ENCODE data around the gene SF3B3. TPM values are rescaled to one million over a fixed set of nuclear protein-coding genes. Genes with fewer than 3 reads are reported as not detected.

Gene SF3B3
- total and polyA plus RNA-seq, 2 donors (not counting 3 experiments of a cell fraction or from before 2014, with no cell fraction given) = 167 to 324 TPM

GRCh38 chr16:70540994-70541393, 17.4 kb downstream of the SF3B3 start:
- Histone ChIP-seq H3K4me1 (ENCODE audit: control insufficient read depth, extremely low read depth, insufficient read depth, low read length) (no peaks in the 10 kb centered on the region), H3K9me1 (replicated peaks; ENCODE audit: control insufficient read depth, extremely low read depth, insufficient read depth, low read length) (no peaks in the 10 kb centered on the region), H3K4me3 (replicated peaks in 1 of 3; ENCODE audit: insufficient read depth in 1 of 3, low read depth in 1 of 3, low read length in 3 of 3) (no peak overlapping the region), H2AFZ (ENCODE audit: low read depth, low read length) (no peak overlapping the region), H3K27ac (ENCODE audit: insufficient read depth, low read depth, low read length) (no peak overlapping the region), H4K20me1 (replicated peaks; ENCODE audit: control insufficient read depth, extremely low read depth, insufficient read depth, low read length) (peaks cover 2% of the 10 kb centered on the region), H3K36me3 (ENCODE audit: control insufficient read depth in 2 of 2, extremely low read depth in 1 of 2, insufficient read depth in 2 of 2, low read length in 2 of 2) (peaks cover 34 to 42% of the 10 kb centered on the region in 2 experiments), H3K9ac (replicated peaks; ENCODE audit: extremely low read depth, insufficient read depth, low read length) (no peak overlapping the region), H3K27me3 (ENCODE audit: control insufficient read depth in 2 of 2, insufficient read depth in 2 of 2, low read length in 2 of 2) (no peaks in the 10 kb centered on the region), H3K79me2 (ENCODE audit: control insufficient read depth, insufficient read depth, low read length) (peaks cover 74% of the 10 kb centered on the region), H3K9me3 (replicated peaks; ENCODE audit: control insufficient read depth, insufficient read depth, low read length) (no peaks in the 10 kb centered on the region), H3K4me2 (ENCODE audit: insufficient read depth, low read length) (no peak overlapping the region)
- FAIRE-seq (no peak), DNase-seq (ENCODE audit: low read depth, low spot score) (no peak)
- BruUV-seq (replicated peaks) = no TSS peak
- POLR2A ChIA-PET = no interaction called here
- intact Hi-C loops (cut with micrococcal nuclease) (no loop called here), dilution Hi-C loops (cut with MboI; ENCODE audit: extremely low pct_ligation_motif_present, low sequenced_read_pairs) (loop anchor here (25.0 kb wide), 1 partner anchor 121 kb away; no protein-coding TSS in a partner anchor)
- CTCF ChIA-PET = interaction anchor here (0.5 to 1.7 kb wide), 4 partner anchors 10 to 194 kb away, joined by 3 to 7 read pairs (median 4); partner anchors contain the start of gene DDX19A
- TF ChIP-seq FOS (IDR thresholded peaks at IDR 0.05; ENCODE audit: borderline replicate concordance, insufficient read depth, low read length) (no peak), POLR2AphosphoS5 (IDR thresholded peaks at IDR 0.05; ENCODE audit: insufficient read depth, low read depth, low read length) (no peak), GATA2 (IDR thresholded peaks at IDR 0.05; ENCODE audit: insufficient read depth, insufficient read length, low read depth, low read length) (no peak), EZH2 (IDR thresholded peaks at IDR 0.05; ENCODE audit: borderline replicate concordance, low read depth, low read length, severe bottlenecking) (no peak), MAX (IDR thresholded peaks at IDR 0.05; ENCODE audit: insufficient read depth, insufficient read length) (no peak), MYC (IDR thresholded peaks at IDR 0.05; ENCODE audit: low read depth, low read length) (no peak), POLR2A (IDR thresholded peaks at IDR 0.05; ENCODE audit: low read depth, low read length) (no peak), CTCF (IDR thresholded peaks at IDR 0.05; ENCODE audit: extremely low read depth in 1 of 2, insufficient read depth in 1 of 2, low read depth in 1 of 2, low read length in 2 of 2) (no peak), JUN (IDR thresholded peaks at IDR 0.05; ENCODE audit: borderline replicate concordance, insufficient read depth, insufficient read length, low read depth) (no peak)

Data from endothelial cell of umbilical vein (primary cell).